B cell (primary cell): ENCODE results near the gene SYN1.

ENCODE experiments used
- CTCF ChIP-seq: fragments of 200-600 bp; IDR thresholded peaks from one replicate; pipeline ENCODE4 v1.8.0; 2022; ENCODE audit warnings: antibody characterized with exemption, mild to moderate bottlenecking
- EZH2 ChIP-seq: IDR thresholded peaks from 2 replicates; pipeline ENCODE4 v1.6.1; 2012; ENCODE audit warnings: borderline replicate concordance, low read depth, mild to moderate bottlenecking, moderate library complexity, low read length; ENCODE audit not compliant: insufficient read depth, poor library complexity, severe bottlenecking

GRCh38 chrX:47584714-47585113 lies 34.9 kb downstream of the SYN1 start:
- TF ChIP-seq CTCF (no peak), EZH2 (no peak)
